NCI-H1694 treated with DMSO at 0.1 percent for 48 hours (cell line): Measurements from ENCODE around the gene ELANE.

Experiments
- DNase-seq: peaks from one replicate; lab custom pipeline; 2025; lab: John Stamatoyannopoulos, UW

ELANE gene

GRCh38 chr19:852136-853013 is at the start of gene ELANE:
Gene ELANE (plus strand): TSS chr19:852303. CDS start chr19:852329, 26 bp downstream.
- DNase-seq, result no peak

- DNase-seq, result no peak
These were observed 49.5 kb upstream of the ELANE start for GRCh38 chr19:802498-803098.

- no peak for DNase-seq
These were observed 49.0 kb upstream of the ELANE start for GRCh38 chr19:803099-803561.

GRCh38 chr19:803686-804418 is 48.3 kb upstream of the ELANE start:
- no peak for DNase-seq

- DNase-seq, result no peak
These were observed 47.5 kb upstream of the ELANE start for GRCh38 chr19:804419-805165.

GRCh38 chr19:805166-805551 is 46.9 kb upstream of the ELANE start:
- no peak for DNase-seq

GRCh38 chr19:805600-806550 is 46.2 kb upstream of the ELANE start:
- no peak for DNase-seq

- DNase-seq, result no peak
These were observed 45.2 kb upstream of the ELANE start for GRCh38 chr19:806815-807421.

- DNase-seq, result no peak
These were observed 44.3 kb upstream of the ELANE start for GRCh38 chr19:807627-808422.

- no peak for DNase-seq
These were observed 43.7 kb upstream of the ELANE start for GRCh38 chr19:808423-808775.

GRCh38 chr19:810077-810855 is 41.8 kb upstream of the ELANE start:
- no peak for DNase-seq

- no peak for DNase-seq
These were observed 41.1 kb upstream of the ELANE start for GRCh38 chr19:810883-811489.

GRCh38 chr19:811506-812048 is 40.5 kb upstream of the ELANE start:
- DNase-seq, result no peak

GRCh38 chr19:812049-812746 is 39.9 kb upstream of the ELANE start:
- DNase-seq, result no peak

- DNase-seq, result no peak
These were observed 39.3 kb upstream of the ELANE start for GRCh38 chr19:812747-813218.

GRCh38 chr19:813219-814151 is 38.6 kb upstream of the ELANE start:
- no peak for DNase-seq
